GM23248 (cell line): ENCODE data around the gene PPP1R27. TPM values are rescaled to one million over a fixed set of nuclear protein-coding genes. Genes with fewer than 3 reads are reported as not detected.

Experiments
- DNase-seq: peaks from one replicate; pipeline ENCODE4 v3.0.0-alpha.2; 2015
- H2AFZ ChIP-seq: fragments of 200-600 bp; sonication (generic); 2 replicates; pipeline ENCODE4 v1.6.1; 2016; ENCODE audit warnings: antibody characterized with exemption
- H3F3A ChIP-seq: fragments of 200-600 bp; sonication (generic); 2 replicates; pipeline ENCODE4 v1.6.1; 2016; ENCODE audit warnings: mild to moderate bottlenecking, antibody characterized with exemption, mixed run types; ENCODE audit not compliant: insufficient read depth
- H3K27ac ChIP-seq: fragments of 200-600 bp; sonication (generic); 2 replicates; pipeline ENCODE4 v1.5.1; 2016; ENCODE audit warnings: mild to moderate bottlenecking
- H3K27me3 ChIP-seq: fragments of 200-600 bp; sonication (generic); replicated peaks from 2 replicates; pipeline ENCODE4 v1.6.1; 2016; ENCODE audit warnings: mild to moderate bottlenecking; ENCODE audit not compliant: insufficient read depth
- H3K36me3 ChIP-seq: fragments of 200-600 bp; sonication (generic); 2 replicates; pipeline ENCODE4 v1.6.1; 2016; ENCODE audit warnings: low read depth, mild to moderate bottlenecking
- H3K4me1 ChIP-seq: fragments of 200-600 bp; sonication (generic); 2 replicates; pipeline ENCODE4 v1.6.1; 2016; ENCODE audit warnings: mild to moderate bottlenecking; ENCODE audit not compliant: insufficient read depth
- H3K4me2 ChIP-seq: fragments of 200-600 bp; sonication (generic); one replicate; pipeline ENCODE4 v1.6.1; 2016; ENCODE audit warnings: mild to moderate bottlenecking; ENCODE audit not compliant: unreplicated experiment
- H3K4me3 ChIP-seq: fragments of 200-600 bp; sonication (generic); 2 replicates; pipeline ENCODE4 v1.5.1; 2016; ENCODE audit warnings: mild to moderate bottlenecking
- H3K79me2 ChIP-seq: fragments of 200-600 bp; sonication (generic); 2 replicates; pipeline ENCODE4 v1.6.1; 2016; ENCODE audit warnings: mild to moderate bottlenecking; ENCODE audit not compliant: insufficient read depth
- H3K9ac ChIP-seq: fragments of 200-600 bp; sonication (generic); 2 replicates; pipeline ENCODE4 v1.6.1; 2016; ENCODE audit warnings: mild to moderate bottlenecking
- H3K9me2 ChIP-seq: fragments of 200-600 bp; sonication (generic); 2 replicates; pipeline ENCODE4 v1.6.1; 2016; ENCODE audit warnings: mixed run types, mild to moderate bottlenecking, moderate library complexity; ENCODE audit not compliant: insufficient read depth
- H3K9me3 ChIP-seq: fragments of 200-600 bp; sonication (generic); one replicate; pipeline ENCODE4 v1.6.1; 2017; ENCODE audit warnings: low read depth
- H4K20me1 ChIP-seq: fragments of 200-600 bp; sonication (generic); 2 replicates; pipeline ENCODE4 v1.6.0; 2016; ENCODE audit not compliant: insufficient read depth
- EZH2 ChIP-seq: fragments of 200-600 bp; sonication (generic); IDR thresholded peaks from 2 replicates; pipeline ENCODE4 v1.6.1; 2018; ENCODE audit warnings: antibody characterized with exemption, mild to moderate bottlenecking; ENCODE audit not compliant: insufficient read depth, poor library complexity, severe bottlenecking
- EZH2phosphoT487 ChIP-seq: fragments of 200-600 bp; sonication (generic); IDR thresholded peaks from 2 replicates; pipeline ENCODE4 v1.6.1; 2018; ENCODE audit warnings: antibody characterized with exemption, moderate library complexity, mild to moderate bottlenecking, low read depth; ENCODE audit not compliant: insufficient read depth
- WGBS, 2 experiments: methylation state at CpG; one replicate each; pipeline ENCODE4 v1.1.6; 2015 to 2017; ENCODE audit warnings: low lambda C conversion rate in 2 of 2, low coverage in 1 of 2; ENCODE audit errors: missing lambda C conversion rate in 2 of 2; 5-methylcytosine and 5-hydroxymethylcytosine counted together
- in situ Hi-C: fragments of 300-500 bp; cut with MboI; formaldehyde crosslinking; loops from 2 replicates; pipeline ENCODE4 v1.15.0; 2020
- polyA plus RNA-seq: library from polyadenylated mRNA; unstranded; fragments of >200 nt; fragmentation: Nextera tagmentation; extraction: Ambion mirVana; gene quantifications from 2 replicates; pipeline ENCODE4 v1.2.1, GENCODE V29; 2016
- total RNA-seq: library from RNA; depleted of rRNA; stranded (reverse); fragments of >200 nt; shearing (Covaris generic); gene quantifications from 2 replicates; pipeline ENCODE4 v1.2.3, GENCODE V29; 2014

Gene PPP1R27
- total and polyA plus RNA-seq, 2 experiments from 2014 or later = not detected

- H3K4me2 ChIP-seq = no peak overlapping the region
- no peaks in the 10 kb centered on the region for H3K36me3 ChIP-seq
- H3K79me2 ChIP-seq = peaks cover 68% of the 10 kb centered on the region
- no peaks in the 10 kb centered on the region for H4K20me1 ChIP-seq
- H3K9me2 ChIP-seq = no peaks in the 10 kb centered on the region
- no peak for TF ChIP-seq EZH2
- TF ChIP-seq EZH2phosphoT487 = no peak
- peak; percentile 45 for DNase-seq
- peaks cover 43% of the 10 kb centered on the region for H3F3A ChIP-seq
- peak overlapping the region; percentile 44 for H3K9ac ChIP-seq
- no peak overlapping the region for H2AFZ ChIP-seq
- H3K4me1 ChIP-seq = peaks cover 21% of the 10 kb centered on the region
- no peaks in the 10 kb centered on the region for H3K9me3 ChIP-seq
- no peak overlapping the region for H3K4me3 ChIP-seq
- 73 to 74% methylated on average over 16 to 18 of the region's 18 CpGs for WGBS, 2 experiments
- H3K27me3 ChIP-seq = no peaks in the 10 kb centered on the region
- in situ Hi-C loops = no loop called here
- H3K27ac ChIP-seq = peak overlapping the region; percentile 90
These were observed 31.8 kb upstream of the PPP1R27 start for GRCh38 chr17:81866440-81867169.

GRCh38 chr17:81865733-81866439, 31.0 kb upstream of the PPP1R27 start:
- peak overlapping the region; percentile 44; the same call in 1 of the 2 replicates for H3K9ac ChIP-seq
- WGBS, 2 experiments = 63 to 66% methylated on average over 17 to 18 of the region's 18 CpGs
- no peak for TF ChIP-seq EZH2phosphoT487
- no peak for TF ChIP-seq EZH2
- no peak overlapping the region for H3K4me3 ChIP-seq
- H3F3A ChIP-seq = peaks cover 45% of the 10 kb centered on the region
- in situ Hi-C loops = no loop called here
- no peaks in the 10 kb centered on the region for H3K9me2 ChIP-seq
- H3K27ac ChIP-seq = peak overlapping the region; percentile 90
- H2AFZ ChIP-seq = no peak overlapping the region
- peak; percentile 58 for DNase-seq
- H3K4me2 ChIP-seq = no peak overlapping the region
- no peaks in the 10 kb centered on the region for H4K20me1 ChIP-seq
- H3K79me2 ChIP-seq = peaks cover 68% of the 10 kb centered on the region
- H3K9me3 ChIP-seq = no peaks in the 10 kb centered on the region
- H3K27me3 ChIP-seq = no peaks in the 10 kb centered on the region
- H3K4me1 ChIP-seq = peaks cover 21% of the 10 kb centered on the region
- no peaks in the 10 kb centered on the region for H3K36me3 ChIP-seq

GRCh38 chr17:81865358-81865732, 30.5 kb upstream of the PPP1R27 start:
- Histone ChIP-seq H3K27me3 (no peaks in the 10 kb centered on the region), H3F3A (peaks cover 45% of the 10 kb centered on the region), H2AFZ (no peak overlapping the region), H4K20me1 (no peaks in the 10 kb centered on the region), H3K9me3 (no peaks in the 10 kb centered on the region), H3K36me3 (no peaks in the 10 kb centered on the region), H3K4me3 (no peak overlapping the region), H3K4me1 (peaks cover 21% of the 10 kb centered on the region), H3K27ac (peak overlapping the region; percentile 90; the same call in 1 of the 2 replicates), H3K9ac (peak overlapping the region; percentile 44; the same call in 1 of the 2 replicates), H3K4me2 (no peak overlapping the region), H3K9me2 (no peaks in the 10 kb centered on the region), H3K79me2 (peaks cover 64% of the 10 kb centered on the region)
- in situ Hi-C loops = no loop called here
- WGBS, 2 experiments = 93 to 96% methylated on average over 8 of the region's 8 CpGs
- TF ChIP-seq EZH2phosphoT487 (no peak), EZH2 (no peak)
- DNase-seq = no peak

GRCh38 chr17:81863833-81864768, 29.3 kb upstream of the PPP1R27 start:
- Histone ChIP-seq H3K79me2 (peaks cover 64% of the 10 kb centered on the region), H3F3A (peaks cover 45% of the 10 kb centered on the region), H3K36me3 (no peaks in the 10 kb centered on the region; the same call in 1 of the 2 replicates), H4K20me1 (no peaks in the 10 kb centered on the region), H3K9me3 (no peaks in the 10 kb centered on the region), H3K9me2 (no peaks in the 10 kb centered on the region), H2AFZ (no peak overlapping the region), H3K4me3 (no peak overlapping the region), H3K4me2 (no peak overlapping the region), H3K4me1 (peaks cover 21% of the 10 kb centered on the region), H3K27me3 (no peaks in the 10 kb centered on the region), H3K9ac (peak overlapping the region; percentile 11; the same call in 1 of the 2 replicates), H3K27ac (peak overlapping the region; percentile 96)
- TF ChIP-seq EZH2 = no peak
- TF ChIP-seq EZH2phosphoT487 = no peak
- 84% methylated on average over 9 of the region's 9 CpGs for WGBS, 2 experiments
- peak; percentile 39 for DNase-seq
- in situ Hi-C loops = no loop called here
